HG02884 (cell line): ENCODE data around the gene MTRF1L.

Source experiments
- ATAC-seq: cut with Tn5 transposase; IDR thresholded peaks from one replicate; pipeline ENCODE4 v1.9.1; 2021; ENCODE audit warnings: mild to moderate bottlenecking, moderate library complexity; ENCODE audit not compliant: unreplicated experiment

Gene MTRF1L

DNA sequence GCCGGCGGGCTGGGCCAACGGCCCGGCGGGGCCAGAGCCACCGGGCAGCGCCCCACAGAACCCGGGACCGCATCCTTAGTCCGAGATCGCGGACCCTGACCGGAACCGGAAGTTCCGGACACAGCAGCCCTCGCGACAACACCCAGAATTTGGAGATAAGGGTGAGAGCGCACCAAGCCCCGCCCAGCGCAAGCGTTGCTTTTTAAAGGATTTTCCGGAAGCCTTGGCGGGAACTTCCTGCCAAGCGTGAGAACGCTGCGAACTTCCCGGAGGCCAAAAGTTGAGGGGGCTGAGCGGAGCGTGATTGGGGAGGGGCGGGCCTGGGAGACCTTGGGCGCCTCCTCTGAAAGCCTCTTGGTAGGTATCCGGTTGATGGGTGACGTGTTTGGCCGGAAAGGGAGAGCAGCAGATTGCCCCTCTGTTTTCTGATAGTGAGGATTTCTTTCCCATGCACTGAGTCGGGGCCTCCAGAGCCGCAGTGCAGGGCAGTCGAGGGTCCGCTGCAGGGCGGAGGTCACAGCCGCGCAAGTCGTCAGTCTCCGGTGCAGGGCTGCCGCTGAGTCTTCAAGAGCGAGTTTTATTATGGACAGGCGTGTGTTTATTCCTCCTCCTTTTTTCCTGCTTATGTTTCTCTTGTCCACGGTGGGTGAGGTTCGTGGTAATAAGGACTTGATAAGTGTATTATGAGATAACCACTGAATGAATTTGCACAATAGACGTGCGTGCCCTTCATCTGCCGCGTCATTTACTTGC lies at the start of gene MTRF1L:
Gene MTRF1L (minus strand): TSS at position 97 of the 753 bp plus-strand sequence. CDS start 24 bp downstream, at position 73.
- ATAC-seq = peak; percentile 90

- no peak for ATAC-seq
Observed at GRCh38 chr6:153051801-153052200, 49.3 kb upstream of the MTRF1L start.

DNA sequence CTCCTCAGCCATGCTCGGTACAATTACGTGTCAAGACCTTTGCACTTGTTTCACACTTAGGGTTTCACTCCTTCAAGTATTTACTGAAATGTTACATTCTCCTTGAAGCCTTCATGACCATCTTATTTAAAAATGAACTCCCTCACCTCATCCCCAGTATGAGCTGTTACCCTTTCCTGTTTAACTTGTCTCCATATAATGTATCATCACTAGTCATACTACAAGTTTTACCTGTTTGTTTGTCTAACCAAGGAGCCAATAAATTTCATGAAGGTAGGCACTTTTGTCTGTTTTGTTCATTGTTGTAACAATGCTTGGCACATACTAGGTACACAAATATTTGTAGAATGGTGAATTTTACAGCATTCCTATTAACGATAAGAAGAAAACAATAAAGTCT lies 46.1 kb upstream of the MTRF1L start:
- ATAC-seq = no peak

DNA sequence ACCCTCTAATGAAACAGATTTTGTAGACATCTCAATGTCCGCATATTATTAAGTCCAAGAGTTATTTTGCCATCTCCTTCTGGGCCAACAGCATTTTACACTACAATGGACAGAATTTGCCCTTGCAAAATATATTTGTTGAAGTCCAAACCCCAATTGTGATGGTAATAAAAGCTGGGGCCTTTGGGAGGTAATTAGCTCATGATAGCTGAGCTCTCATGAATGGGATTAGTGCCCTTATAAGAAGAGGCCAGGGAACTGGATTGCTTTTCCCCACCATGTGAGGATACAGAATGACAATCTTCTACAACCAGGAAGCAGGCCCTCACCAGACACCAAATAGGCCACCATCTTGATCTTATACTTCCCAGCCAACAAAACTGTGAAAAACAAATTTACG lies 44.9 kb upstream of the MTRF1L start:
- ATAC-seq = no peak

- no peak for ATAC-seq
Observed at GRCh38 chr6:153045271-153045670, 42.8 kb upstream of the MTRF1L start.

DNA sequence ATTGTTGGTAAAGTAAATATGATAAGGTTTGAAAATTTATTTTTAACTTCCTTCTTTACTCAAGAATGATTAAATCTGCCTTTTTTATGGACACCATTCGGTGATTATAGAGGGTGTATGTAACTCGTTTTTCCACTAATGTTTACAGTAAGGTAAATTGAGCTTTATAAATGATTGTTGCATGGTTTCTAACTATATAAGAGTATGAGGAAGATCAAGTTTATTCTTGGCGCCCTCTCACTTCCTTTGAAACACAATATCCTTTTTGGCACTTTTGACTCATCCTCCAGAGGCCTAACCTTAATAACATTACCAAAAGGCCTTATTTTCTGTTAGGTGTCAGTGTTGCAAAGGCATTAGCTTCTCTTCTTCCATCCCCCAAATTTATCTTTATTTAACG lies 41.8 kb upstream of the MTRF1L start:
- no peak for ATAC-seq

DNA sequence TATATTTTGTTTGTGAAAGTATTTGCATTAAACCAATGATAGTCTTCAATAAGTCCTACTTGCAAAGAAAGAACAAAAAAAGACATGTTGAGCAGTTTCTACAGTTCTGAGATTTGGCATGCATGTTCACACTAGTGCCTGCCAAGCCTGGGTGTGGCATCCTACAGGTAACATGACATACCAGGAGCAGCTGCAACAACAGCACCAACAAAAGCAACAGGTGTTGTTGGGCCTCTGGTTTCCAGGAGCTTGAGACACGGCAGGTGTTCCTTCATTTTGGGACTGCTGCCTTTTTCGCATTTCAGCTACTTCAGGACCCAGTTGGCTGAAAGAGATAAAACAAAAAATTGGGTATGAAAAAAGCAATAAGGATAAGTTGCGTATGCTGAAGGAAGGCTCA lies 41.2 kb upstream of the MTRF1L start:
- no peak for ATAC-seq

DNA sequence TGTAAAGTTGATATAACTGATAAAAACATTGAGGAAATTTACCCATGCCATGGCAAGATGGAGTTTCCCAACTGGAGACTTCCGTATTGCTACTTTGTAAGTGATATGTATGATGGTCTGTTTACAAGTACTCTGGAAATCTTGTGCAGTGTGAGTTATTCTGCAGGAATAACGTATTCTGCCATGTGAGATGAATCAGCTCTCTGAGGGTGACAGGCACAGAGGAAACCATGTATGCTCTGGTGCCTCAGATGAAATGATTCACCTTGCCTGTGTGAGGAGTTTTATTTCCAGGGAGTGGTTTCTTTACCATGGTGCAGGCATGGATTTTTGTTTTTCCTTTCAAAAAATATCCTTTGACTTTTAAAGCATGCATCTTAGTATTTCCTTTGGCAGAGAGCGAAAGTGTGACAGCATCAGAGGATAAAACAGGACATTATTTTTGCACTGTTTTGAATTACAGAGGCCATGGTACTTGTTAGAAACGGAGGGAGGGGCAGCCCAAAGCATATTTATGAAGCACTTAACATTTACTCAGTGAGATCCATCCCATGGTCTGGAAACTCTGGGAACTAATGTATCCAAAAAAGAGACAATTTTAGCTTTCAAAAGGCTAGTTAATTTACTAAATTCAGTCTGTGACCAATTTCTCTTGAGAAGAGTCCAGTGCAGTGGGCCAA lies 36.0 kb upstream of the MTRF1L start:
- no peak for ATAC-seq

- no peak for ATAC-seq
Observed at GRCh38 chr6:153034139-153034538, 31.6 kb upstream of the MTRF1L start.

DNA sequence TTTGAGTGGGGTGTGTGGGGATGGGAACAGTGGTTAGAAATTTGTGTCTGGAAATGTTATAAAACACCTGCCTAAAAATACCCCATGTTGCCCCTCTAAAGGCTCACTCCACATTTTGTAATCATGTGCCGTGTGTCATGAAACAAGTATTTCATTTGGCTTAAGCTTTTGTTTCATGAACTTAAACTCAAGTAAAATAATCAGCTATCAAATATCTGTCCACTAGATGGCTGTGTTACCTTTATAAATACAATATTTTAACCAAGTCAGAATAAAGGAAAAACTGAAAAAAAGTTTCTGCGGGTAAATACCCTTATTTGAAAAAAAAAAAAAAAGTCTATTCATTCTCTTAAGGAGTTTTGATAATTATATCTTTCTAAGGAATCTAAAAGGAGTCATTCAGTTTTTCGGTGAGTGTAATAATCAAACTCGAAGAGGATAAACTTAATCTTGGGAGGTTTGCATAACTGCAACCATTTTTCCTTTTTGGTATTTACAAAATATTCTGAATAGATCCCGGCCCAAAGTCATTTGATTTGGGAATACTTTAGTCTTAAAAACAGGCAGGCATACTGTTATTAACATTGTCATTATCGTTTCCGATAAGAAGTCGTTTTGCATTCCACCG lies 29.9 kb upstream of the MTRF1L start:
- no peak for ATAC-seq

- ATAC-seq = no peak
Observed at GRCh38 chr6:153031335-153031955, 28.9 kb upstream of the MTRF1L start.

- no peak for ATAC-seq
Observed at GRCh38 chr6:153028963-153029362, 26.5 kb upstream of the MTRF1L start.

DNA sequence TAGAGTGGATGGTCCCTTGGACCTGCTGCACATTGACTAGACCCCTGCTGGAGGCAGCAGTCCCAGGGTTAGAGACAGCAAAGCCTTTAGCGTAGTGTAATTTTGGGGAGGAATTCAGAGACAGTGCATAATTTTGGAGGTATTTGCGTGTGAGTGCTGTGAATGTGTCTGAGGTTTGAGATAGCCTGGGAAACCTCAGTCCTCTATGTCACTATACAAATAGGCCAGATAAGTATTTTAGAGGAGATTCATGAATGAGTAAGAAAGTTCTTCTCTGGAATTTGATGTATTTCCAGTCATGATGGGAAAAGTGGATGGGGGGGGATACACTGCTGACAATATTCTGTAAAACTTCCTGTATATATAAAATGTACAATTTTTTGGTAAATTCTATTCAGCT lies 25.8 kb upstream of the MTRF1L start:
- ATAC-seq = no peak

GRCh38 chr6:153027480-153027879 lies 25.0 kb upstream of the MTRF1L start:
- no peak for ATAC-seq

- no peak for ATAC-seq
Observed at GRCh38 chr6:153024709-153025017, 22.2 kb upstream of the MTRF1L start.

DNA sequence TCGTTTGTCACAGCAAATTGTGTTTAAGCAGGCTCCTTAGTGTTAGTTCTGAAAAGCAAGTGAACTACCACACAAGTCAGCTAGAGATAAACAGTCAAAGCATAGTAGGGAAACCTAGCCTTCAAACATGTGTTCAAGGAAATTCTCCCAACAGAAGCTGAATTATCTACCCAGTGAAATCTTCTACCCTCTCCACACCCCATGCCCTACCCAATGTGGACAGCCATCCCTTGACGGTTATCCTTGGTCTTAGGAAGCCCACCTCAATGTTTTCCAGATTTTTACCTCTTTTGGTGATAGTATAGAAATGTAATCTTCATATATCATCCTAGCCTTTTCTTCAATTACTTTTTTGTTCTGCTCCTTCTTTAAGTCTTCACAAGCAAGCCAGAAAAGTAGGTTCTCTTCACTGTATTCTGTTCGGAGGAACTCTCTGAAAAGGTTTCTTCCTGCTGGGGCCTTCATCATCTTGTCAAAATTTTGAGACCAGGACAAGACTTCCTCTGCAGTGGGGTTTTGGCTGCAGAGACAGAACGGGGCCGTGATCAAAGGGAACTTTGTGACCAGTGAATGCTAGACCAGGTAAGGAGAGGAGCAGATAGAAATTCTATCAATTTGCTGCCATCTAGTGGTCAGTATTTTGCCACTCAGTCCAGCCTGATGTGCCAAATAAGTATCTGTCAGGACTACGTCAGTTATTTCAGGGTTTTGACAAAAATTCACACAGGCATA lies 21.6 kb upstream of the MTRF1L start:
- peak; percentile 100 for ATAC-seq

DNA sequence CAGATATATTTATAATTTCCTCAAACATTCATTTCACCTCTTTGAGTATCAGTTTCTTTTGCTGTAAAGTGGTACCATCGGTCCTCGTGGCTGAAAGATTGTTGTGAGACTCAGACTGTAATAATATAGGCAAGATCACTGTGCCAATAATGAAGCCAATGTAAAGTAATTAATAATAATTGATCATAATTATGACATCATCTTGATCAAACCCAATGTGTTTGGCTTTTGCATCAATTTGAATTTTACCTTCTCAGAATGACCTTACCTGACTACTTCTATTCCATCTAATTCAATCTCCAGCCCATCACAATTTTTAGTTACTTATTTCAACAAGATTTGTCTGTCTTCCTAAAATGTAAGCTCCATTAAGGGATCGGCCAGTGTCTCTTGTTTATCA lies 15.8 kb upstream of the MTRF1L start:
- no peak for ATAC-seq

DNA sequence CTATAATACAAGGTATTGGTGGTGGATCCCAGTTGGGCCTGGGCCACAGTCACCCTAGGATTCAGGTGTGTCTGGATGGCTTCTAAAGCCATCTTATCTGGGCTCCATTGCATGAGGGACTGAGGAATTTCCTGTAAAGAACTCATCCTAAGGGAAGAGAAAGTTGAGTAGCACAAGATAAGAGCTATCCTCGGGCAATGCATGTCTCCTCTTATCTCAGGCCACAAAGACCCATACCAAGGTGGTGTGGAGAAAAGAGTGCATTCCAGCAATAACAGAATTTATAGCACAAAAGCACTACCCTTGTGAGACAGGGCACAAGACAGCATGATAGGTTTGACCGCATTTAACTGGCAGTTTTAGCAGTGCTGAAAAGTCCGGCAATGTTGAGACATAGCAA lies 14.3 kb upstream of the MTRF1L start:
- ATAC-seq = no peak

DNA sequence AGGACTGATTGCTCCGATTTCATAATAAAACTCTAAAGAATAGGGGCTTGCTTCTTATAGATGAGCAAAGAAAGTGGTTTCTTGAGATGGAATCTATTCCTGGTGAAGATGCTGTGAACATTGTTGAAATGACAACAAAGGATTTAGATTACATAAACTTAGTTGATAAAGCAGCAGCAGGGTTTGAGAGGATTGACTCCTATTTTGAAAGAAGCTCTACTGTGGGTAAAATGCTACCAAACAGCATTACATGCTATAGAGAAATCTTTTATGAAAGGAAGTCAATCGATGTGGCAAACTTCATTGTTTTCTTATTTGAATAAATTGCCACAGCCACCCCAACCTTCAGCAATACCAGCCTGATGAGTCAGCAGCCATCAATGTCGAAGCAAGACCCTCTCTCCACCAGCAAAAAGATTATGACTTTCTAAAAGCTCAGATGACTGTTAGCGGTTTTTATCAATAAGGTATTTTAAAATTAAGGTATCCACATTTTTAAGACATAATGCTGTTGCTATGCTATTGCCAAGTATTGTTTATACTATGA lies 12.7 kb upstream of the MTRF1L start:
- ATAC-seq = no peak

DNA sequence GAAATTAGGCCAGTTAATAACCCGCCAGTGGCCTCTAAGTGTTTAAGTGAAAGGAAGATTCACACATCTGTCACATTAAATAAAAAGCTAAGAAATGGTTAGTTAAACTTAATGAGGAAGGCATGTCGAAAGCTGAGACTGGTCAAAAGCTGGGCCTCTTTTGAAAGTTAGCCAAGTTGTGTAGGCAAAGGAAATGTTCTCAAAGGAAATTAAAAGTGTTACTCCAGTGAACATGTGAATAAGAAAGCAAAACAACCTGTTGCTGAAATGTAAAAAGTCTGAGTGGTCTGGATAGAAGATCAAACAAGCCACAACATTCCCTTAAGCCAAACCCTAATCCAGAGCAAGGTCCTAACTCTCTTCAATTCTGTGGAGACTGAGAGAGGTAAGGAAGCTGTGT lies 10.9 kb upstream of the MTRF1L start:
- ATAC-seq = no peak

DNA sequence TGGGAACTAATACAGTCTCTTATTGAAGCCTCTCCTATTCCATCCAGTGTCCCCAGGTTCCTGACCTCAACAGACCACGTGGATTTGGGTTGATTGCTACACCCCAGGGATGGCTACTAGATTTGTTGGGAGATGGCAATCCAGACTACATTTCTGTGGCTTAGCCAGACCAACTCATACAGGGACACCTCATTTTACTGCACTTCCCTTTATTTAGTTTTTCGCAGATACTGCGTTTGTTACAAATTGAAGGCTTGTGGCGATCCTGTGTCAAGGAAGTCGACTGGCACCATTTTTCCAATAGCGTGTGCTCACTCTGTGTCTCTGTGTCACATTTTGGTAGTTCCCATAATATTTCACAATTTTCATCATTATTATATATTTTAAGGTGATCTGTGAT lies 10.3 kb upstream of the MTRF1L start:
- no peak for ATAC-seq
